Loucy (cell line): ENCODE data around the gene CLEC18B.
"Not testable (repeated sequence)": the region's sequence is repeated elsewhere in the genome, so short reads cannot be mapped to it uniquely, and the experiment has no call there.

Source experiments
- H2AFZ ChIP-seq: fragments of 200-600 bp; sonication (generic); 2 replicates; pipeline ENCODE4 v1.6.0; 2016; ENCODE audit warnings: antibody characterized with exemption, mild to moderate bottlenecking, low read length, moderate library complexity
- H3F3A ChIP-seq: fragments of 200-600 bp; 2 replicates; pipeline ENCODE4 v1.6.0; 2016; ENCODE audit warnings: antibody characterized with exemption, low read depth, mild to moderate bottlenecking
- H3K27me3 ChIP-seq: fragments of 200-600 bp; sonication (generic); 2 replicates; pipeline ENCODE4 v1.6.1; 2014; ENCODE audit warnings: low read length, mild to moderate bottlenecking; ENCODE audit not compliant: insufficient read depth, poor library complexity, severe bottlenecking
- H3K36me3 ChIP-seq: fragments of 200-600 bp; sonication (generic); 2 replicates; pipeline ENCODE4 v1.6.1; 2016; ENCODE audit warnings: low read length; ENCODE audit not compliant: insufficient read depth
- H3K4me1 ChIP-seq: fragments of 200-600 bp; sonication (generic); 2 replicates; pipeline ENCODE4 v1.5.1; 2014; ENCODE audit warnings: low read length, mild to moderate bottlenecking; ENCODE audit not compliant: insufficient read depth, poor library complexity, severe bottlenecking
- H3K4me2 ChIP-seq: fragments of 200-600 bp; sonication (generic); 2 replicates; pipeline ENCODE4 v1.6.0; 2014; ENCODE audit warnings: antibody characterized with exemption, low read length, low read depth, mild to moderate bottlenecking; ENCODE audit not compliant: poor library complexity, severe bottlenecking
- H3K4me3 ChIP-seq: fragments of 200-600 bp; sonication (generic); 2 replicates; pipeline ENCODE4 v1.5.1; 2014; ENCODE audit warnings: low read length, mild to moderate bottlenecking, mixed read lengths; ENCODE audit not compliant: poor library complexity, severe bottlenecking
- H3K79me2 ChIP-seq: fragments of 200-600 bp; sonication (generic); 2 replicates; pipeline ENCODE4 v1.6.1; 2014; ENCODE audit warnings: low read length; ENCODE audit not compliant: insufficient read depth
- H3K9ac ChIP-seq: fragments of 200-600 bp; sonication (generic); 2 replicates; pipeline ENCODE4 v1.6.0; 2014; ENCODE audit warnings: mild to moderate bottlenecking, low read depth, low read length, moderate library complexity; ENCODE audit not compliant: poor library complexity, severe bottlenecking
- H3K9me2 ChIP-seq: fragments of 200-600 bp; sonication (generic); replicated peaks from 2 replicates; pipeline ENCODE4 v1.6.1; 2016; ENCODE audit warnings: low read depth, low read length, mixed read lengths
- H3K9me3 ChIP-seq: fragments of 200-600 bp; sonication (generic); 2 replicates; pipeline ENCODE4 v1.6.1; 2014; ENCODE audit warnings: mild to moderate bottlenecking, antibody characterized with exemption, low read length, low read depth; ENCODE audit not compliant: insufficient read depth
- H4K20me1 ChIP-seq: fragments of 200-600 bp; sonication (generic); 2 replicates; pipeline ENCODE4 v1.6.0; 2014; ENCODE audit warnings: antibody characterized with exemption, low read length, mild to moderate bottlenecking; ENCODE audit not compliant: insufficient read depth, poor library complexity, severe bottlenecking

Gene CLEC18B

GRCh38 chr16:74368002-74368911, 53.0 kb downstream of the CLEC18B start:
- Histone ChIP-seq H2AFZ (peak overlapping the region; percentile 92), H3K79me2 (peaks cover 45% of the 10 kb centered on the region), H3K9ac (peak overlapping the region; percentile 97), H3K4me3 (peak overlapping the region; percentile 95), H3K4me2 (peak overlapping the region; percentile 98), H4K20me1 (peaks cover 22% of the 10 kb centered on the region)
- not testable (repeated sequence) for H3F3A ChIP-seq, H3K9me2 ChIP-seq, H3K9me3 ChIP-seq, H3K27me3 ChIP-seq, H3K4me1 ChIP-seq, H3K36me3 ChIP-seq

DNA sequence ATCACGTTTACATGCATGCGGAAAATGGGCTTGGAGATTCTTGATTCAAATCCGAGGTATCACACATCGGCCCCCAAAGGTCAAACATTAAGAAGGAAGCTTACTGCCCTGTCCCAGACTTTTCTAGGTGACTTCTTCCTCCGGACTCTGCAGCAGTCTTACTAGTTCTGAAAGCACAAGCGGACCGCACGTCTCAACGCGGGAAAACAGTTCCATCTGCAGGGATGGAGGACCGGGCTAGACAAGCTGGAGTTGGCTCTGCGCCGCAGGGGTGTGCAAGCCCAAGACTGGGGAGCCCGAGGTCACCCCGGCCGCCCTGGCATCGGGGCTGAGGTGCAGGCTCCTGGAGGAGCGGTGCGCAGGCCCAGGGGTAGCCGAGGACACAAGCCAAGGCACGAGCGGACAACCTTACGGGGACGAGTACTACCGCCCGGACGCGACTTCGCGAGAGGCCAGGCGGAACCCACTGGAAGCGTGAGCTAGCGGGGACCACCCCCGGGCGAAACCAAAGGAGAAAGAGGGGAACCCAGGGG, 53.7 kb downstream of the CLEC18B start:
- Histone ChIP-seq H3K4me2 (peak overlapping the region; percentile 98), H3K9ac (peak overlapping the region; percentile 97), H2AFZ (peak overlapping the region; percentile 92), H4K20me1 (peaks cover 22% of the 10 kb centered on the region), H3K4me3 (peak overlapping the region; percentile 95), H3K79me2 (peaks cover 52% of the 10 kb centered on the region)
- H3K27me3 ChIP-seq, H3K9me3 ChIP-seq, H3K9me2 ChIP-seq, H3K4me1 ChIP-seq, H3K36me3 ChIP-seq, H3F3A ChIP-seq: not testable (repeated sequence)

- not testable (repeated sequence) for H3K9ac ChIP-seq, H3K27me3 ChIP-seq, H3K4me3 ChIP-seq, H3K36me3 ChIP-seq, H3K9me2 ChIP-seq, H2AFZ ChIP-seq, H3K4me1 ChIP-seq, H3K9me3 ChIP-seq, H3F3A ChIP-seq
- Histone ChIP-seq H3K4me2 (peak overlapping the region; percentile 16), H4K20me1 (peaks cover 14% of the 10 kb centered on the region), H3K79me2 (peaks cover 47% of the 10 kb centered on the region)
These were observed 59.4 kb downstream of the CLEC18B start for GRCh38 chr16:74361646-74362610.
